GM21390 (cell line): ENCODE data around the gene FER.
"Not testable (repeated sequence)": the region's sequence is repeated elsewhere in the genome, so short reads cannot be mapped to it uniquely, and the experiment has no call there.

Experiments used
- ATAC-seq: cut with Tn5 transposase; IDR thresholded peaks from one replicate; pipeline ENCODE4 v1.9.1; 2021; ENCODE audit not compliant: unreplicated experiment

Gene FER

GRCh38 chr5:108869066-108869465 is 121.4 kb downstream of the FER start:
- no peak for ATAC-seq

- no peak for ATAC-seq
These were observed 128.8 kb downstream of the FER start for GRCh38 chr5:108876451-108876850.

- no peak for ATAC-seq
These were observed 131.1 kb downstream of the FER start for GRCh38 chr5:108878756-108879155.

DNA sequence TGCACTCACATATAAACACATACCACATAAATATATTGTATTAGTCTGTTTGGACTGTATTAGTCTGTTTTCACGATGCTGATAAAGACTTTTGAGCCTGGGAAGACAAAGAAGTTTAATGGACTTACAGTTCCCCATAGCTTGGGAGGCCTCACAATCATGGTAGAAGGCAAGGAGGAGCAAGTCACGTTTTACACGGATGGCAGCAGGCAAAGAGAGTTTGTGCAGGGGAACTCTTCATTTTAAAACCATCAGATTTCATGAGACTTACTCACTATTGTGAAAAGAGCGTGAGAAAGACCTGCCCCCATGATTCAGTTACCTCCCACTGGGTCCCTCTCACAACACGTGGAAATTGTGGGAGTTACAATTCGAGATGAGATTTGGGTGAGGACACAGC is 133.4 kb downstream of the FER start:
- no peak for ATAC-seq

GRCh38 chr5:108884736-108885135 is 137.0 kb downstream of the FER start:
- ATAC-seq = no peak

DNA sequence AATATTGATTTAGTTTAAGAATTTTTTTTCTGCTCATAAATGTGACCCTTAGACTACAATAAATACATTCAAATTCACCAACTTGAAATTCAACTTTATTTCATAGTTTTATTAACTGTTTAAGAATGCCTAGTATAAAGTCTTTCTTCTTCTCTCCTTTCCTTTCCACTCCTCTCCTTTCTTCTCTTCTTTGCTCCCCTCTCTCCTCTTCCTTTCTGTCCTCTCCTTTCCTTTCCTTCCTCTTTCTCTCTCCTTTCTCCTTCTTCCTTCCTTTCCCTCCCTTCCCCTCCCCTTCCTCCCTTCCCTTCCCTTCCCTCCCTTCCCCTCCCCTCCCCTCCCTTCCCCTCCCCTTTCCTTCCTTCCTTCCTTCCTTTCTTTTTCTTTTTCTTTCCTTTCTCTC is 150.6 kb downstream of the FER start:
- no peak for ATAC-seq

- ATAC-seq = no peak
These were observed 151.0 kb downstream of the FER start for GRCh38 chr5:108898707-108899106.

- ATAC-seq = not testable (repeated sequence)
These were observed 151.5 kb downstream of the FER start for GRCh38 chr5:108899244-108899643.

DNA sequence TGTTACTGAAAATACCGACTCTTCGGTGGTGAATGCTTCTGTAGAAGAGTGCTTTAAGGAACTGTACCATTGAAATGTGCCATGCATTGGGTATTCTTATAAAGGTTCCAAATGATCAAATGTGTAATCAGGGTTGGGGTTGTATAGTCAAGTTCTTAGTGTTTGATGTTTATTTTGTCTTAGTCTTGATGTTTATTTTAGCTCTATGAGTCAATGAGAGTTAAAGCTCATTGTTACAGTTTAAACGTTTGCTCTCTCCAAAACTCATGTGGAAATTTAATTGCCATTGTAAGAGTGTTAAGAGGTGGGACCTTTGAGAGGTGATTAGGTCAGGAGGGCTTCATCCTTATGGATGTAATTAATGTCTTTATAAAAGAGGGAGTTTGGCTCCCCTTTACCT is 153.0 kb downstream of the FER start:
- ATAC-seq = no peak

DNA sequence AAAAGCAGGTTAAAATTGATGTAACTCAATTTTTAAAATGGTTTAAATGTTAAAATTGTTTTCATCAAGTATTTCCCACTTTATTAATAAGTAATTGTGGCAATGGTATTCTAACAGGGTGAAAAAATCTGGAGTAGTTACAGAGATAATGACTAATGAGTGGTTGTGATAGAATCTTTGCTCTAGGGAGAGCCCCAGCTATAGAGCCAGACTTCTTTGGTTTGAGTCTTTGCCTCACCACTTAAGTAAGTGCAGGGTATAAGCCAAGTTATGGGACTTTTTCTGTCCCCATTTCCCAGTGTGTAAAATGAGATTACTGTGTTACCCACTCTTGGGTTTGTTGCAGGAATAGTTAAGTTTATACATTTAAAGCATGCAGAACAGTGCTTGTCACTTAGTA is 158.1 kb downstream of the FER start:
- ATAC-seq = no peak

DNA sequence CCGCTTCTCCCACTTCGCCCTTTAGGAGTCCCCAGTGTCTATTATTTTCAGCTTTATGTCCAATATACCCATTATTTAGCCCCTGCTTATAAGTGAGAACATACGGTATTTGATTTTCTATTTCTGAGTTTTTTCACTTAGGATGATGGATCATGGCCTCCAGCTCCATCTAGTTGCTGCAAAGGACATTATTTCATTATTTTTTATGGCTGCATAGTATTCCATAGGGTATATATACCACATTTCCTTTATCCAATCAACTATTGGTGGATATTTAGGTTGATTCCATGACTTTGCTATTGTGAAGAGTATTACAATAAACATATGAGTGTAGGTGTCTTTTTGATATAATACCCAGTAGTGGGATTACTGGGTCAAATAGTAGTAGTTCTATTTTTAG is 162.9 kb downstream of the FER start:
- no peak for ATAC-seq

GRCh38 chr5:108911055-108911454 is 163.4 kb downstream of the FER start:
- peak; percentile 68 for ATAC-seq

DNA sequence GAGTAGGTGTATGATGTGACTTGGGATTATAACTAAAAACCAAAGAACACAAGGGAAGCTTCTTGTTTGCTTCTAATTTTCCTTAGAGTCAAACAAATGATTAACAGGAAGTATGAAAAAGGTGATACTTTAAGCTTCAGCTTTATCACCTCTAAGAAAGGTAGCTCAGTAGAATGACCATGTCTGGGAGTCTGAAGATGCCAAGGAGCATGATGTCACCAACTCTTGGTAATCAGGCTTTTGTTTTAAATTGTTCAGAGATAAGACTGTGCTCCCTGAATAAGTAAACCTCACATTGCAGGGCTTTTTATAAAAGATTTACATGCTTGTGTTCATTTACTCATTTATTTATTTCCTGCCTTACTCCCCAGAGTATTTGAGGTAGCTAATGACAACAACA is 169.9 kb downstream of the FER start:
- no peak for ATAC-seq

GRCh38 chr5:108919591-108920326 is 172.1 kb downstream of the FER start:
- no peak for ATAC-seq

- no peak for ATAC-seq
These were observed 176.8 kb downstream of the FER start for GRCh38 chr5:108924457-108924961.

GRCh38 chr5:108925073-108925472 is 177.4 kb downstream of the FER start:
- no peak for ATAC-seq

DNA sequence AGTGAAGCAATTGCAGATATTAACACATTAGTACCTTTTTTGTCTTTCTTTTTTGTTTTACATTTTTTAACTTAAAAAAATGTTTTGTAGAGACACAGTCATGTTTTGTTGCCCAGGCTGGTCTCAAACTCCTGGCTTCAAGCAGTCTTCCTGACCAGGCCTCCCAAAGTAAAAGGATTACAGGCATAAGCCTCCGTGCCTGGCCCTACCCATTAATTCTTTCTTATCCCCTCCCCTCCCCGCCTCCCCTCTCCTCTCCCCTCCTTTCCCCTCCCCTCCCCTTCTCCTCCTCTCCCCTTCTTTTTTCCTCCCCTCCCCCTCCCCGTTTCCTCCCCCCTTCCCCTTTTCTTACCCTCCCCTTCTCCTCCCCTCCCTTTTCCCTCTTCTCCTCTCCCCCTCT is 182.4 kb downstream of the FER start:
- no peak for ATAC-seq

GRCh38 chr5:108935611-108936010 is 187.9 kb downstream of the FER start:
- no peak for ATAC-seq

DNA sequence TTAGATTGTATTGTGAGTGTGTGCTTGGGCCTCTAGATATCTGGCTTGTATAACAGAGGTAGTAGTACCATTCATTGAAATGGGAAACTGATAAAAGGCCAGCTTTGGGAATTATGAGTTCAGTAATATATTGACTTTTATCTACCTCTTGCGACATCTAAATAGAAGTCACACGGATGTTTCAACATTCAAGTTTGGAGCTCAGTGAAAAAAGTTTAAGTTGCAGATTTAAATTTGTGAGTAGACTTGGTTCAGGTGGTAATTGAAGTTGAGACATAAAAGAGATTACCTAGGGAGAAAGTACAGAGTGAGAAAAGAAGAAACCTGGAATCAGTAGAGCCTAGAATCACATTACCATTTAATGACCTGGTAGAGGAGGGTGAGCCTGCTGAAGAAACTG is 189.5 kb downstream of the FER start:
- ATAC-seq = no peak

DNA sequence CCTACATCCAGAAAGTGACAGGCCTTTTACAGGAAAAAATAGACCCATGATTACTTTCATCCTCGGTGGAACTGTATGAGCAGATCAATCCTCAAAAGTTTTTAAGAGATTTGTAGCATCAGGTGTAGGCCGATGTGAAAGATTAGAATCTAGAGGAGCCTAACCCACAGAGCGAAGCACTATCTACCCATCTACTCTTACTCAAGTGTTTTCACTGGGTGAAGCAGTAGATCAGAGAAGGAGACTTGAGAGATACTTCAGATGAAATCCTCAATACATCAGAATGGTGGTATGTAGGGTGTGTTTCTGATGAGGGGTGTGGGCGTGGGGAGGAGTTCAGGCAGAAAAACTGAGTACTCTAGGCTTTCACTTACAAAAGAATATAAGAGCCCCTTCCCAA is 192.8 kb downstream of the FER start:
- no peak for ATAC-seq

GRCh38 chr5:108941746-108942145 is 194.0 kb downstream of the FER start:
- no peak for ATAC-seq

GRCh38 chr5:108942701-108943100 is 195.0 kb downstream of the FER start:
- no peak for ATAC-seq

GRCh38 chr5:108945094-108945493 is 197.4 kb downstream of the FER start:
- ATAC-seq = no peak
